Mesenchymal stem cell (in vitro differentiated cells and primary cell): ENCODE data around the gene EXOC6B.

Experiments used
- DNase-seq: peaks from one replicate; pipeline ENCODE4 v3.0.0-alpha.2; 2013
- H2AFZ ChIP-seq: one replicate; pipeline ENCODE4 v1.6.1; 2013; ENCODE audit warnings: low read depth, mild to moderate bottlenecking, control low read depth, inconsistent platforms, low read length, moderate library complexity
- H2AK5ac ChIP-seq: 2 replicates; pipeline ENCODE4 v1.6.1; 2013; ENCODE audit warnings: low read length, moderate library complexity, mild to moderate bottlenecking, inconsistent platforms; ENCODE audit not compliant: severe bottlenecking
- H2BK120ac ChIP-seq: one replicate; pipeline ENCODE4 v1.6.1; 2013; ENCODE audit warnings: low read depth, mild to moderate bottlenecking, inconsistent platforms, low read length, moderate library complexity
- H2BK12ac ChIP-seq, 2 experiments: one replicate each; pipeline ENCODE4 v1.6.1; 2013; ENCODE audit warnings: inconsistent platforms in 2 of 2, low read length in 2 of 2, mild to moderate bottlenecking in 2 of 2, moderate library complexity in 2 of 2, control low read depth in 1 of 2
- H2BK15ac ChIP-seq: one replicate; pipeline ENCODE4 v1.6.1; 2013; ENCODE audit warnings: mild to moderate bottlenecking, low read depth, inconsistent platforms; ENCODE audit not compliant: poor library complexity, severe bottlenecking
- H2BK5ac ChIP-seq: 2 replicates; pipeline ENCODE4 v1.6.1; 2013; ENCODE audit warnings: low read depth, mild to moderate bottlenecking, low read length, control low read depth, inconsistent platforms; ENCODE audit not compliant: poor library complexity, severe bottlenecking
- H3K14ac ChIP-seq, 2 experiments: one replicate each; pipeline ENCODE4 v1.6.1; 2013; ENCODE audit warnings: inconsistent platforms in 2 of 2, low read length in 2 of 2, control low read depth in 1 of 2, mild to moderate bottlenecking in 1 of 2, moderate library complexity in 1 of 2
- H3K18ac ChIP-seq, 2 experiments: one replicate each; pipeline ENCODE4 v1.6.1; 2013; ENCODE audit warnings: inconsistent platforms in 2 of 2, low read length in 2 of 2, control low read depth in 1 of 2, low read depth in 1 of 2, mild to moderate bottlenecking in 1 of 2
- H3K23ac ChIP-seq, 2 experiments: one replicate each; pipeline ENCODE4 v1.6.1; 2013; ENCODE audit warnings: inconsistent platforms in 2 of 2, low read length in 2 of 2, mild to moderate bottlenecking in 2 of 2, moderate library complexity in 2 of 2, control low read depth in 1 of 2
- H3K27ac ChIP-seq: 2 replicates; pipeline ENCODE4 v1.5.1; 2013; ENCODE audit warnings: mild to moderate bottlenecking, moderate library complexity, low read length, control low read depth, inconsistent platforms; ENCODE audit not compliant: poor library complexity, severe bottlenecking
- H3K27me3 ChIP-seq, 2 experiments: 2 replicates each; pipeline versions ENCODE4 v1.6.1 to v1.7.0; 2013; ENCODE audit warnings: low read length in 2 of 2, mild to moderate bottlenecking in 2 of 2, moderate library complexity in 2 of 2, control low read depth in 1 of 2, inconsistent platforms in 1 of 2; ENCODE audit not compliant: control insufficient read depth in 1 of 2, insufficient read depth in 1 of 2
- H3K36me3 ChIP-seq, 2 experiments: 2 replicates each; pipeline versions ENCODE4 v1.6.1 to v1.7.0; 2013; ENCODE audit warnings: low read length in 2 of 2, control low read depth in 1 of 2, inconsistent platforms in 1 of 2, low read depth in 1 of 2, mild to moderate bottlenecking in 1 of 2; ENCODE audit not compliant: insufficient read depth in 2 of 2, control insufficient read depth in 1 of 2
- H3K4ac ChIP-seq, 2 experiments: one replicate each; pipeline ENCODE4 v1.6.1; 2013; ENCODE audit warnings: inconsistent platforms in 2 of 2, low read length in 2 of 2, mild to moderate bottlenecking in 2 of 2, moderate library complexity in 2 of 2, control low read depth in 1 of 2, low read depth in 1 of 2
- H3K4me1 ChIP-seq: 2 replicates; pipeline ENCODE4 v1.6.1; 2013; ENCODE audit warnings: low read depth, low read length, control low read depth; ENCODE audit not compliant: control insufficient read depth, insufficient read depth
- H3K4me2 ChIP-seq: 2 replicates; pipeline ENCODE4 v1.6.1; 2013; ENCODE audit warnings: low read length, mild to moderate bottlenecking, inconsistent platforms; ENCODE audit not compliant: poor library complexity, severe bottlenecking
- H3K4me3 ChIP-seq, 2 experiments: 2 replicates each; pipeline versions ENCODE4 v1.5.1 to v1.7.0; 2013; ENCODE audit warnings: low read length in 2 of 2, mild to moderate bottlenecking in 2 of 2, control low read depth in 1 of 2, low read depth in 1 of 2; ENCODE audit not compliant: insufficient read depth in 1 of 2
- H3K79me1 ChIP-seq: replicated peaks from 2 replicates; pipeline ENCODE4 v1.6.1; 2013; ENCODE audit warnings: mild to moderate bottlenecking, control low read depth, low read length, inconsistent platforms; ENCODE audit not compliant: poor library complexity, severe bottlenecking
- H3K9ac ChIP-seq: 2 replicates; pipeline ENCODE4 v1.7.0; 2013; ENCODE audit warnings: mild to moderate bottlenecking, low read length, moderate library complexity
- H3K9me3 ChIP-seq: 2 replicates; pipeline ENCODE4 v1.7.0; 2013; ENCODE audit warnings: mild to moderate bottlenecking, low read length; ENCODE audit not compliant: control insufficient read depth
- H4K8ac ChIP-seq: one replicate; pipeline ENCODE4 v1.6.1; 2013; ENCODE audit warnings: inconsistent platforms, mild to moderate bottlenecking, low read length, moderate library complexity
- H4K91ac ChIP-seq: one replicate; pipeline ENCODE4 v1.6.1; 2013; ENCODE audit warnings: mild to moderate bottlenecking, low read length, inconsistent platforms
- WGBS: methylation state at CpG from one replicate; pipeline ENCODE4 v1.1.7; 2013; ENCODE audit warnings: mixed read lengths; 5-methylcytosine and 5-hydroxymethylcytosine counted together

EXOC6B gene

GRCh38 chr2:72719416-72719815, 106.4 kb downstream of the EXOC6B start:
- Histone ChIP-seq H3K4me1 (peaks cover 1% of the 10 kb centered on the region), H3K9ac (no peak overlapping the region), H4K91ac (no peak overlapping the region), H3K27ac (no peak overlapping the region), H3K14ac (no peak overlapping the region), H3K27me3 (no peaks in the 10 kb centered on the region), H2AK5ac (no peak overlapping the region), H3K18ac (no peak overlapping the region), H3K4me2 (no peak overlapping the region), H2BK15ac (no peak overlapping the region), H2BK120ac (no peak overlapping the region), H2BK12ac (no peak overlapping the region), H3K4me3 (no peak overlapping the region), H2AFZ (no peak overlapping the region), H3K23ac (no peak overlapping the region), H3K4ac (no peak overlapping the region), H2BK5ac (no peak overlapping the region), H3K79me1 (peaks cover 4% of the 10 kb centered on the region), H3K9me3 (no peaks in the 10 kb centered on the region), H4K8ac (no peak overlapping the region), H3K36me3 (peaks cover 0 to 16% of the 10 kb centered on the region in 2 experiments)
- peak; percentile 33 for DNase-seq
- 60% methylated on average over 3 of the region's 4 CpGs for WGBS

DNA sequence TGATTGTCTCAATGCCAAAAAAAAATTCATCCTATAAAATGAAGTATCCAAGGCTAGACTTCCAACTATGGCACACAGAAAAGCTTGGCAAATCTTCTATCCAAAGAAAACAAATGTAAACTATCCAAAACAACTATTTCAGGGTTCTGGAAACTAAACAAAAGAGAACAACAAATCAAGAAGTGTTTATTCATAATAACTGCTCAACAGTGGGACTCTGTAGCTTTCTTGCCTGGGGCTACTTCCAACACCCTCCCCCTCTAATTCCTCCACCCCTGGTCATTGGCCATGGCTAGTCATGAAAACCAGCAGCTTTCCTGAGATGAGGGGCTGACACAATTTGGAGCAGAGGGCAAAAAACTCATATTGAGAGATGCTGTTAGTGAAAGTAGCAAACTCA, 107.0 kb downstream of the EXOC6B start:
- Histone ChIP-seq H3K4me1 (peaks cover 1% of the 10 kb centered on the region), H3K18ac (no peak overlapping the region), H2AK5ac (no peak overlapping the region), H4K91ac (no peak overlapping the region), H2BK120ac (no peak overlapping the region), H3K27me3 (no peaks in the 10 kb centered on the region), H3K4me2 (no peak overlapping the region), H3K36me3 (peaks cover 0 to 16% of the 10 kb centered on the region in 2 experiments), H3K14ac (no peak overlapping the region), H2BK12ac (no peak overlapping the region), H2BK15ac (no peak overlapping the region), H2AFZ (no peak overlapping the region), H3K79me1 (peaks cover 4% of the 10 kb centered on the region), H4K8ac (no peak overlapping the region), H3K27ac (no peak overlapping the region), H3K4me3 (no peak overlapping the region), H3K9ac (no peak overlapping the region), H2BK5ac (no peak overlapping the region), H3K4ac (no peak overlapping the region), H3K23ac (no peak overlapping the region), H3K9me3 (no peaks in the 10 kb centered on the region)
- DNase-seq, result no peak

- H2BK12ac ChIP-seq, result no peak overlapping the region
- H2BK5ac ChIP-seq, result no peak overlapping the region
- no peak overlapping the region for H2BK120ac ChIP-seq
- peaks cover 4% of the 10 kb centered on the region for H3K79me1 ChIP-seq
- H3K4me1 ChIP-seq, result peaks cover 1% of the 10 kb centered on the region
- H3K9ac ChIP-seq, result no peak overlapping the region
- no peaks in the 10 kb centered on the region for H3K27me3 ChIP-seq
- peaks cover 0 to 25% of the 10 kb centered on the region in 2 experiments for H3K36me3 ChIP-seq
- H3K4me3 ChIP-seq, result no peak overlapping the region
- no peak overlapping the region for H2BK15ac ChIP-seq
- H3K9me3 ChIP-seq, result no peaks in the 10 kb centered on the region
- no peak overlapping the region for H3K4ac ChIP-seq
- WGBS, result 100% methylated on average over 1 of the region's 2 CpGs
- H3K14ac ChIP-seq, result no peak overlapping the region
- H3K18ac ChIP-seq, result no peak overlapping the region
- H3K27ac ChIP-seq, result no peak overlapping the region
- no peak overlapping the region for H3K23ac ChIP-seq
- H2AK5ac ChIP-seq, result no peak overlapping the region
- H4K8ac ChIP-seq, result no peak overlapping the region
- no peak overlapping the region for H2AFZ ChIP-seq
- no peak overlapping the region for H3K4me2 ChIP-seq
- no peak for DNase-seq
- H4K91ac ChIP-seq, result no peak overlapping the region
Observed at GRCh38 chr2:72716601-72717000, 109.2 kb downstream of the EXOC6B start.

DNA sequence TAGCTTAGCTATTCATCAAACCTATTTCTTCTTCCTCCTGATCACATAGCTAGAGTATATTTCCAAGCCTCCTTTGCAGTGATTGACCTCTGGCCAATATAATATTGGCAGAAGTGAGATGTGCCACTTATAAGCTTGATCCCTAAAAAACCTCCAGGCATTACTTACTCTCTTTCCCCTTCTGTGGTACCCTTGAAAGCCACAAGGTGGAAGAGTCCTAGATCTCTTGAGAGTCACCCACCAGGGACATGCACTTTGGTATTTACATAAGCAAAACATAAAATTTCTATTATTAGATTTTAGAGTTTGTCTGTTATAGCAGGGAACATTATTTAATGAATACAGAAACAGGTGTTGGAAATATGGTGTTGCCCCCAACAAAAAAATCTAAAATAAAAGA, 112.0 kb downstream of the EXOC6B start:
- peak; percentile 12 for DNase-seq
- no peak overlapping the region for H2BK15ac ChIP-seq
- H3K4ac ChIP-seq, result no peak overlapping the region
- H3K79me1 ChIP-seq, result peaks cover 3% of the 10 kb centered on the region
- no peak overlapping the region for H2BK5ac ChIP-seq
- H3K4me3 ChIP-seq, result no peak overlapping the region
- H3K4me1 ChIP-seq, result no peaks in the 10 kb centered on the region
- no peak overlapping the region for H3K27ac ChIP-seq
- H2AK5ac ChIP-seq, result no peak overlapping the region
- H3K9ac ChIP-seq, result no peak overlapping the region
- no peak overlapping the region for H2BK12ac ChIP-seq
- no peaks in the 10 kb centered on the region for H3K9me3 ChIP-seq
- H4K8ac ChIP-seq, result no peak overlapping the region
- no peak overlapping the region for H2BK120ac ChIP-seq
- no peak overlapping the region for H4K91ac ChIP-seq
- no peak overlapping the region for H3K4me2 ChIP-seq
- no peak overlapping the region for H3K18ac ChIP-seq
- H3K36me3 ChIP-seq, result peaks cover 0 to 25% of the 10 kb centered on the region in 2 experiments
- H3K27me3 ChIP-seq, result no peaks in the 10 kb centered on the region
- no peak overlapping the region for H3K14ac ChIP-seq
- no peak overlapping the region for H3K23ac ChIP-seq
- no peak overlapping the region for H2AFZ ChIP-seq
